Neuronal stem cell (in vitro differentiated cells): ENCODE data around the gene ZNF768.
"Not testable (repeated sequence)": the region's sequence is repeated elsewhere in the genome, so short reads cannot be mapped to it uniquely, and the experiment has no call there.

ENCODE experiments used
- DNase-seq: peaks from one replicate; pipeline ENCODE4 v3.0.0-alpha.2; 2013; ENCODE audit warnings: low spot score
- H2AFZ ChIP-seq: one replicate; pipeline ENCODE4 v1.6.1; 2013; ENCODE audit warnings: mild to moderate bottlenecking, low read length, inconsistent platforms
- H2AK5ac ChIP-seq: 2 replicates; pipeline ENCODE4 v1.6.1; 2013; ENCODE audit warnings: low read depth, mild to moderate bottlenecking, inconsistent platforms, low read length, moderate library complexity, mixed read lengths
- H2BK120ac ChIP-seq: 2 replicates; pipeline ENCODE4 v1.6.1; 2013; ENCODE audit warnings: low read depth, mild to moderate bottlenecking, inconsistent platforms, low read length, moderate library complexity, mixed read lengths
- H2BK12ac ChIP-seq: one replicate; pipeline ENCODE4 v1.6.1; 2013; ENCODE audit warnings: low read length, inconsistent platforms
- H2BK15ac ChIP-seq: 2 replicates; pipeline ENCODE4 v1.6.1; 2013; ENCODE audit warnings: mild to moderate bottlenecking, low read length, inconsistent platforms, mixed read lengths
- H2BK5ac ChIP-seq: one replicate; pipeline ENCODE4 v1.6.1; 2013; ENCODE audit warnings: inconsistent platforms, mild to moderate bottlenecking, low read length, moderate library complexity
- H3K14ac ChIP-seq: one replicate; pipeline ENCODE4 v1.6.1; 2013; ENCODE audit warnings: low read length, inconsistent platforms
- H3K18ac ChIP-seq: 2 replicates; pipeline ENCODE4 v1.6.1; 2013; ENCODE audit warnings: low read length, inconsistent platforms
- H3K23ac ChIP-seq: 2 replicates; pipeline ENCODE4 v1.6.1; 2013; ENCODE audit warnings: low read depth, mild to moderate bottlenecking, mixed read lengths, low read length, inconsistent platforms; ENCODE audit not compliant: poor library complexity
- H3K27ac ChIP-seq: replicated peaks from 3 replicates; pipeline ENCODE4 v1.5.1; 2013; ENCODE audit warnings: low read length, inconsistent platforms
- H3K27me3 ChIP-seq, 3 experiments: 2 replicates each; pipeline ENCODE4 v1.6.1; 2013; ENCODE audit warnings: low read length in 3 of 3, mild to moderate bottlenecking in 2 of 3, inconsistent platforms in 1 of 3, low read depth in 1 of 3, mixed read lengths in 1 of 3, moderate library complexity in 1 of 3; ENCODE audit not compliant: control insufficient read depth in 3 of 3, insufficient read depth in 3 of 3
- H3K36me3 ChIP-seq, 2 donors: replicated peaks in 1 of 2; 2 replicates each; pipeline ENCODE4 v1.6.1; 2013; ENCODE audit warnings: low read length in 2 of 2; ENCODE audit not compliant: control insufficient read depth in 2 of 2, insufficient read depth in 2 of 2
- H3K4ac ChIP-seq: 2 replicates; pipeline ENCODE4 v1.6.1; 2013; ENCODE audit warnings: inconsistent platforms, mild to moderate bottlenecking, low read length, moderate library complexity
- H3K4me1 ChIP-seq, 2 donors: 1 replicate in 1 of 2; 2 replicates in 1 of 2; pipeline ENCODE4 v1.6.1; 2013; ENCODE audit warnings: low read length in 2 of 2, low read depth in 1 of 2; ENCODE audit not compliant: control insufficient read depth in 2 of 2, insufficient read depth in 1 of 2
- H3K4me2 ChIP-seq: one replicate; pipeline ENCODE4 v1.6.1; 2013; ENCODE audit warnings: mild to moderate bottlenecking, low read length, inconsistent platforms; ENCODE audit not compliant: insufficient read depth, poor library complexity, severe bottlenecking
- H3K4me3 ChIP-seq, 2 donors: 2 replicates each; pipeline ENCODE4 v1.5.1; 2013; ENCODE audit warnings: low read length in 2 of 2, mild to moderate bottlenecking in 2 of 2, inconsistent platforms in 1 of 2, moderate library complexity in 1 of 2
- H3K79me1 ChIP-seq: one replicate; pipeline ENCODE4 v1.6.1; 2013; ENCODE audit warnings: low read depth, mild to moderate bottlenecking, inconsistent platforms, low read length, moderate library complexity
- H3K9ac ChIP-seq: one replicate; pipeline ENCODE4 v1.6.1; 2013; ENCODE audit warnings: mild to moderate bottlenecking, low read depth, low read length, inconsistent platforms; ENCODE audit not compliant: poor library complexity
- H3K9me3 ChIP-seq, 2 donors: replicated peaks in 1 of 2; 2 replicates each; pipeline versions ENCODE3 to v1.6.1; 2013; ENCODE audit warnings: low read length in 2 of 2, mild to moderate bottlenecking in 2 of 2, inconsistent platforms in 1 of 2, low read depth in 1 of 2, mixed read lengths in 1 of 2, moderate library complexity in 1 of 2; ENCODE audit not compliant: control insufficient read depth in 2 of 2, insufficient read depth in 1 of 2
- H4K8ac ChIP-seq: one replicate; pipeline ENCODE4 v1.6.1; 2013; ENCODE audit warnings: low read depth, mild to moderate bottlenecking, inconsistent platforms, low read length, moderate library complexity
- H4K91ac ChIP-seq: one replicate; pipeline ENCODE4 v1.6.1; 2013; ENCODE audit warnings: low read length, low read depth, mild to moderate bottlenecking, inconsistent platforms; ENCODE audit not compliant: poor library complexity
- WGBS, 2 donors: extraction: QIAGEN DNeasy Blood & Tissue Kit; methylation state at CpG; one replicate each; pipeline ENCODE4 v1.1.7; 2013; ENCODE audit warnings: missing lambda C conversion rate in 2 of 2, mixed read lengths in 1 of 2; ENCODE audit not compliant: insufficient read length in 2 of 2, insufficient replicate concordance in 1 of 2; ENCODE audit errors: extremely low coverage in 2 of 2; 5-methylcytosine and 5-hydroxymethylcytosine counted together

The ZNF768 gene

GRCh38 chr16:30541502-30542329 lies 15.3 kb upstream of the ZNF768 start:
- Histone ChIP-seq H2BK12ac (no peak overlapping the region), H2AFZ (peak overlapping the region; percentile 72), H3K4me3 (no peak overlapping the region), H3K9ac (no peak overlapping the region), H3K14ac (no peak overlapping the region), H2BK15ac (no peak overlapping the region), H3K4me1 (peaks cover 6 to 13% of the 10 kb centered on the region in 2 donors), H3K4me2 (peak overlapping the region; percentile 2), H2BK120ac (no peak overlapping the region), H3K18ac (no peak overlapping the region), H2AK5ac (no peak overlapping the region), H3K79me1 (no peaks in the 10 kb centered on the region), H3K27ac (no peak overlapping the region), H4K91ac (no peak overlapping the region), H3K4ac (no peak overlapping the region), H2BK5ac (no peak overlapping the region), H3K27me3 (no peaks in the 10 kb centered on the region), H3K9me3 (no peaks in the 10 kb centered on the region), H4K8ac (no peak overlapping the region), H3K36me3 (no peaks in the 10 kb centered on the region), H3K23ac (no peak overlapping the region)
- no peak for DNase-seq
- no CpG with 5 or more reads among the region's 10 CpGs for WGBS, 2 donors

GRCh38 chr16:30540916-30541464 lies 14.6 kb upstream of the ZNF768 start:
- H3K14ac ChIP-seq, H3K23ac ChIP-seq, H3K27ac ChIP-seq, H2BK5ac ChIP-seq, H3K36me3 ChIP-seq, H3K4me3 ChIP-seq, H4K91ac ChIP-seq, H2BK15ac ChIP-seq, H4K8ac ChIP-seq, H3K9ac ChIP-seq, H2BK12ac ChIP-seq, H3K27me3 ChIP-seq, H2BK120ac ChIP-seq, H3K79me1 ChIP-seq, DNase-seq, H3K9me3 ChIP-seq, H2AK5ac ChIP-seq, H3K4me2 ChIP-seq, H3K4ac ChIP-seq, H3K18ac ChIP-seq: not testable (repeated sequence)
- peak overlapping the region; percentile 72 for H2AFZ ChIP-seq
- peaks cover 6 to 15% of the 10 kb centered on the region in 2 donors for H3K4me1 ChIP-seq
- WGBS, 2 donors, result no CpG with 5 or more reads among the region's 9 CpGs

GRCh38 chr16:30539986-30540526 lies 13.7 kb upstream of the ZNF768 start:
- not testable (repeated sequence) for H4K8ac ChIP-seq, H3K79me1 ChIP-seq, H3K4ac ChIP-seq, H3K27me3 ChIP-seq, H2BK15ac ChIP-seq, H3K4me3 ChIP-seq, H3K36me3 ChIP-seq, H3K9ac ChIP-seq, H2BK12ac ChIP-seq, H3K27ac ChIP-seq, H3K18ac ChIP-seq, H2BK5ac ChIP-seq, H3K14ac ChIP-seq, H2AK5ac ChIP-seq, H3K9me3 ChIP-seq, H4K91ac ChIP-seq, DNase-seq, H3K4me2 ChIP-seq, H3K23ac ChIP-seq, H2BK120ac ChIP-seq, H2AFZ ChIP-seq
- WGBS, 2 donors, result no CpG with 5 or more reads among the region's 13 CpGs
- H3K4me1 ChIP-seq, result peaks cover 10 to 20% of the 10 kb centered on the region in 2 donors
